Fibroblast of villous mesenchyme (primary cell): ENCODE measurements around the gene DENND11. TPM values are rescaled to one million over a fixed set of nuclear protein-coding genes. Genes with fewer than 3 reads are reported as not detected.

Experiments used
- DNase-seq: peaks from one replicate; pipeline ENCODE4 v3.0.0-alpha.2; 2010; ENCODE audit warnings: low read depth
- H3K4me3 ChIP-seq: 2 replicates; pipeline ENCODE4 v1.5.1; 2011; ENCODE audit warnings: low read depth, mild to moderate bottlenecking, low read length
- CTCF ChIP-seq: IDR thresholded peaks from 2 replicates; pipeline ENCODE4 v1.5.1; 2012; ENCODE audit warnings: low read depth, mild to moderate bottlenecking, low read length; ENCODE audit not compliant: insufficient read depth
- total RNA-seq: library from RNA; depleted of rRNA; stranded (reverse); fragments of >200 nt; gene quantifications from 2 replicates; pipeline ENCODE4 v1.2.3, GENCODE V29; 2012

The DENND11 gene
- total RNA-seq, 1 donor, result 5.6 TPM

- peak; percentile 98 for DNase-seq
- TF ChIP-seq CTCF, result peak; percentile 81
- peak within 1 kb of the TSS; percentile 74 for H3K4me3 ChIP-seq
Observed at GRCh38 chr7:141737836-141738591, 36.0 kb upstream of the DENND11 start, which contains the start of gene SSBP1. TSS of gene SSBP1 (plus strand) at chr7:141738358. CDS start at chr7:141739167, 809 bp downstream.

GRCh38 chr7:141737118-141737835, 35.3 kb upstream of the DENND11 start:
- DNase-seq, result peak; percentile 45
- no peak for TF ChIP-seq CTCF
- peak overlapping the region; percentile 74 for H3K4me3 ChIP-seq

GRCh38 chr7:141731476-141732149, 29.6 kb upstream of the DENND11 start:
- no peak for TF ChIP-seq CTCF
- no peak for DNase-seq
- H3K4me3 ChIP-seq, result no peak overlapping the region

GRCh38 chr7:141729020-141729419, 27.1 kb upstream of the DENND11 start:
- no peak for DNase-seq
- H3K4me3 ChIP-seq, result no peak overlapping the region
- no peak for TF ChIP-seq CTCF

- H3K4me3 ChIP-seq, result no peak overlapping the region
- no peak for DNase-seq
- no peak for TF ChIP-seq CTCF
Observed at GRCh38 chr7:141722529-141722928, 20.6 kb upstream of the DENND11 start.

- H3K4me3 ChIP-seq, result no peak overlapping the region
- TF ChIP-seq CTCF, result no peak
- DNase-seq, result no peak
Observed at GRCh38 chr7:141717450-141717849, 15.5 kb upstream of the DENND11 start.
